CD14-positive monocyte (primary cell): Measurements from ENCODE around the gene NKX6-2. TPM values are rescaled to one million over a fixed set of nuclear protein-coding genes. Genes with fewer than 3 reads are reported as not detected.

Experiments used
- DNase-seq, 3 donors: peaks; one replicate each; pipeline ENCODE4 v3.0.0-alpha.2; 2011 to 2022
- H2AFZ ChIP-seq: 2 replicates; pipeline ENCODE4 v1.6.0; 2012; ENCODE audit warnings: mild to moderate bottlenecking, low read depth, low read length, inconsistent platforms; ENCODE audit not compliant: insufficient read depth, poor library complexity, severe bottlenecking
- H3K27ac ChIP-seq, 2 donors: 1 replicate in 1 of 2; 2 replicates in 1 of 2; pipeline ENCODE4 v1.5.1; 2012 to 2013; ENCODE audit warnings: low read length in 2 of 2, control low read depth in 1 of 2, inconsistent platforms in 1 of 2, low read depth in 1 of 2, mild to moderate bottlenecking in 1 of 2
- H3K27me3 ChIP-seq, 2 donors: one replicate each; pipeline versions ENCODE4 v1.6.0 to v1.6.1; 2011 to 2013; ENCODE audit warnings: low read length in 2 of 2; ENCODE audit not compliant: control insufficient read depth in 2 of 2, insufficient read depth in 2 of 2
- H3K36me3 ChIP-seq, 2 donors: replicated peaks in 1 of 2; 1 replicate in 1 of 2; 2 replicates in 1 of 2; pipeline versions ENCODE4 v1.5.1 to v1.6.1; 2012 to 2013; ENCODE audit warnings: low read length in 2 of 2, control low read depth in 1 of 2, inconsistent platforms in 1 of 2, mild to moderate bottlenecking in 1 of 2; ENCODE audit not compliant: insufficient read depth in 2 of 2, control insufficient read depth in 1 of 2
- H3K4me1 ChIP-seq, 2 donors: 1 replicate in 1 of 2; 2 replicates in 1 of 2; pipeline versions ENCODE4 v1.5.1 to v1.6.1; 2012 to 2013; ENCODE audit warnings: low read length in 2 of 2, control low read depth in 1 of 2, inconsistent platforms in 1 of 2, mild to moderate bottlenecking in 1 of 2, moderate library complexity in 1 of 2; ENCODE audit not compliant: insufficient read depth in 2 of 2, control insufficient read depth in 1 of 2
- H3K4me2 ChIP-seq: replicated peaks from 2 replicates; pipeline ENCODE3; 2012; ENCODE audit warnings: low read length, moderate library complexity, mild to moderate bottlenecking; ENCODE audit not compliant: poor library complexity, severe bottlenecking; ENCODE audit errors: extremely low read depth
- H3K4me3 ChIP-seq, 3 experiments: fragments of 200-600 bp in 1 of 3; sonication (generic) in 1 of 3; replicated peaks in 1 of 3; 1 replicate in 2 of 3; 2 replicates in 1 of 3; pipeline ENCODE4 v1.5.1; 2011 to 2013; ENCODE audit warnings: low read length in 3 of 3, mild to moderate bottlenecking in 3 of 3, control low read depth in 2 of 3, low read depth in 2 of 3, inconsistent platforms in 1 of 3, moderate library complexity in 1 of 3
- H3K79me2 ChIP-seq: 2 replicates; pipeline ENCODE4 v1.6.0; 2012; ENCODE audit warnings: mild to moderate bottlenecking, control low read depth, inconsistent platforms, low read length, moderate library complexity; ENCODE audit not compliant: insufficient read depth
- H3K9ac ChIP-seq: 2 replicates; pipeline ENCODE4 v1.6.0; 2017; ENCODE audit warnings: low read length, mild to moderate bottlenecking; ENCODE audit not compliant: insufficient read depth, poor library complexity, severe bottlenecking
- H3K9me3 ChIP-seq, 2 donors: replicated peaks in 1 of 2; 1 replicate in 1 of 2; 2 replicates in 1 of 2; pipeline versions ENCODE4 v1.5.1 to v1.6.1; 2012 to 2013; ENCODE audit warnings: low read length in 2 of 2, control low read depth in 1 of 2; ENCODE audit not compliant: control insufficient read depth in 1 of 2, insufficient read depth in 1 of 2
- H4K20me1 ChIP-seq: 2 replicates; pipeline ENCODE4 v1.6.0; 2012; ENCODE audit warnings: mild to moderate bottlenecking, low read length, control low read depth, moderate library complexity; ENCODE audit not compliant: insufficient read depth
- H3K27ac Mint-ChIP-seq, 7 donors: one replicate each; pipeline ENCODE4 v1.8.0; 2020; ENCODE audit warnings: mild to moderate bottlenecking in 7 of 7, mixed read lengths in 7 of 7, moderate library complexity in 6 of 7, inconsistent platforms in 2 of 7
- H3K27me3 Mint-ChIP-seq, 3 donors: one replicate each; pipeline ENCODE4 v1.8.0; 2021 to 2022; ENCODE audit warnings: low read depth in 3 of 3, mild to moderate bottlenecking in 3 of 3, mixed read lengths in 3 of 3, moderate library complexity in 3 of 3, inconsistent platforms in 1 of 3
- H3K36me3 Mint-ChIP-seq, 2 donors: one replicate each; pipeline ENCODE4 v1.8.0; 2020; ENCODE audit warnings: mixed read lengths in 2 of 2, inconsistent platforms in 1 of 2, mild to moderate bottlenecking in 1 of 2
- H3K4me1 Mint-ChIP-seq: one replicate; pipeline ENCODE4 v1.8.0; 2020; ENCODE audit warnings: mild to moderate bottlenecking, mixed read lengths
- H3K4me3 Mint-ChIP-seq, 2 donors: one replicate each; pipeline ENCODE4 v1.8.0; 2020; ENCODE audit warnings: mild to moderate bottlenecking in 2 of 2, mixed read lengths in 2 of 2, moderate library complexity in 1 of 2
- H3K9me3 Mint-ChIP-seq, 7 donors: one replicate each; pipeline ENCODE4 v1.8.0; 2020 to 2022; ENCODE audit warnings: mixed read lengths in 7 of 7, mild to moderate bottlenecking in 6 of 7, moderate library complexity in 6 of 7, inconsistent platforms in 2 of 7
- WGBS: methylation state at CpG from one replicate; pipeline ENCODE4 v1.1.5; 2013; ENCODE audit warnings: missing lambda C conversion rate; ENCODE audit not compliant: insufficient coverage; 5-methylcytosine and 5-hydroxymethylcytosine counted together
- intact Hi-C, 2 donors: fragments of 100-400 bp; cut with micrococcal nuclease; formaldehyde crosslinking; loops; one replicate each; pipeline versions ENCODE4 v1.15.0 to v1.15.1; 2023
- polyA plus RNA-seq, 3 donors: library from polyadenylated mRNA; depleted of rRNA in 1 of 3; unstranded in 2 of 3; stranded (reverse) in 1 of 3; fragments of 300-500 nt in 2 of 3; fragments of >200 nt in 1 of 3; fragmentation: Illumina TruSeq in 2 of 3; gene quantifications; 1 replicate in 2 of 3; 2 replicates in 1 of 3; pipeline ENCODE4 v1.2.3, GENCODE V29; 2012 to 2021
- TF ChIP-seq, protein P1 (sequence below): fragments of 200-600 bp; IDR thresholded peaks from one replicate; pipeline ENCODE4 v1.8.0; 2022; ENCODE audit warnings: antibody characterized with exemption, mild to moderate bottlenecking

The NKX6-2 gene
- polyA plus RNA-seq, 3 donors: not detected

- no peaks in the 10 kb centered on the region for H3K79me2 ChIP-seq
- DNase-seq: no peak
- H4K20me1 ChIP-seq: no peaks in the 10 kb centered on the region
- no peaks in the 10 kb centered on the region for H3K36me3 ChIP-seq
- no peaks in the 10 kb centered on the region for H3K4me1 Mint-ChIP-seq
- H3K9ac ChIP-seq: no peak overlapping the region
- H3K36me3 Mint-ChIP-seq: no peaks in the 10 kb centered on the region
- no peak overlapping the region for H3K4me3 ChIP-seq
- H3K4me1 ChIP-seq: no peaks in the 10 kb centered on the region
- TF ChIP-seq, protein P1, sequence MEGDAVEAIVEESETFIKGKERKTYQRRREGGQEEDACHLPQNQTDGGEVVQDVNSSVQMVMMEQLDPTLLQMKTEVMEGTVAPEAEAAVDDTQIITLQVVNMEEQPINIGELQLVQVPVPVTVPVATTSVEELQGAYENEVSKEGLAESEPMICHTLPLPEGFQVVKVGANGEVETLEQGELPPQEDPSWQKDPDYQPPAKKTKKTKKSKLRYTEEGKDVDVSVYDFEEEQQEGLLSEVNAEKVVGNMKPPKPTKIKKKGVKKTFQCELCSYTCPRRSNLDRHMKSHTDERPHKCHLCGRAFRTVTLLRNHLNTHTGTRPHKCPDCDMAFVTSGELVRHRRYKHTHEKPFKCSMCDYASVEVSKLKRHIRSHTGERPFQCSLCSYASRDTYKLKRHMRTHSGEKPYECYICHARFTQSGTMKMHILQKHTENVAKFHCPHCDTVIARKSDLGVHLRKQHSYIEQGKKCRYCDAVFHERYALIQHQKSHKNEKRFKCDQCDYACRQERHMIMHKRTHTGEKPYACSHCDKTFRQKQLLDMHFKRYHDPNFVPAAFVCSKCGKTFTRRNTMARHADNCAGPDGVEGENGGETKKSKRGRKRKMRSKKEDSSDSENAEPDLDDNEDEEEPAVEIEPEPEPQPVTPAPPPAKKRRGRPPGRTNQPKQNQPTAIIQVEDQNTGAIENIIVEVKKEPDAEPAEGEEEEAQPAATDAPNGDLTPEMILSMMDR: no peak
- peaks cover 0 to 9% (median 3%) of the 10 kb centered on the region in 3 donors for H3K27me3 Mint-ChIP-seq
- H3K27ac Mint-ChIP-seq: no peak overlapping the region
- no peak overlapping the region for H2AFZ ChIP-seq
- no peaks in the 10 kb centered on the region for H3K27me3 ChIP-seq
- H3K4me2 ChIP-seq: no peak overlapping the region
- intact Hi-C loops: no loop called here
- H3K9me3 ChIP-seq: peaks cover 0 to 3% of the 10 kb centered on the region in 2 donors
- H3K4me3 Mint-ChIP-seq: no peak overlapping the region
- H3K27ac ChIP-seq: no peak overlapping the region
- H3K9me3 Mint-ChIP-seq: peaks cover 0 to 5% (median 5%) of the 10 kb centered on the region in 7 donors
- WGBS: 96% methylated on average over 4 of the region's 11 CpGs
Observed at GRCh38 chr10:132799865-132800264, 13.9 kb upstream of the NKX6-2 start.

GRCh38 chr10:132798876-132799275, 12.9 kb upstream of the NKX6-2 start:
- Histone ChIP-seq H4K20me1 (no peaks in the 10 kb centered on the region), H3K4me1 (no peaks in the 10 kb centered on the region), H3K9ac (no peak overlapping the region), H3K4me3 (no peak overlapping the region), H3K27ac (no peak overlapping the region), H3K4me2 (no peak overlapping the region), H2AFZ (no peak overlapping the region), H3K79me2 (no peaks in the 10 kb centered on the region), H3K36me3 (no peaks in the 10 kb centered on the region), H3K9me3 (peaks cover 0 to 3% of the 10 kb centered on the region in 2 donors), H3K27me3 (no peaks in the 10 kb centered on the region)
- TF ChIP-seq, protein P1: no peak
- Mint-ChIP-seq H3K4me3 (no peak overlapping the region), H3K4me1 (no peaks in the 10 kb centered on the region), H3K27ac (no peak overlapping the region), H3K9me3 (peaks cover 0 to 5% (median 5%) of the 10 kb centered on the region in 7 donors), H3K36me3 (no peaks in the 10 kb centered on the region), H3K27me3 (peaks cover 0 to 9% (median 3%) of the 10 kb centered on the region in 3 donors)
- intact Hi-C loops: no loop called here
- no peak for DNase-seq
- WGBS: 93% methylated on average over 10 of the region's 15 CpGs
